Central memory CD8-positive, alpha-beta T cell (primary cell): ENCODE results near the gene KLHL25.

ENCODE experiments used
- ATAC-seq: fragments of 150-1000 bp; cut with Tn5 transposase; replicated peaks from 2 replicates; pipeline ENCODE4 v1.10.0; 2022; ENCODE audit warnings: mild to moderate bottlenecking, moderate FRiP score, moderate number of reproducible peaks; ENCODE audit not compliant: poor library complexity, severe bottlenecking; ENCODE audit errors: extremely low read depth
- DNase-seq, 2 donors: peaks; one replicate each; pipeline ENCODE4 v3.0.0; 2021; ENCODE audit warnings: low spot score in 2 of 2
- H3K27ac Mint-ChIP-seq: one replicate; pipeline ENCODE4 v1.8.0; 2022; ENCODE audit warnings: low read depth, mild to moderate bottlenecking, moderate library complexity, mixed read lengths
- H3K27me3 Mint-ChIP-seq: one replicate; pipeline ENCODE4 v1.8.0; 2022; ENCODE audit warnings: mixed read lengths
- H3K36me3 Mint-ChIP-seq: one replicate; pipeline ENCODE4 v1.8.0; 2022; ENCODE audit warnings: mild to moderate bottlenecking, moderate library complexity, mixed read lengths; ENCODE audit not compliant: insufficient read depth
- H3K4me1 Mint-ChIP-seq: one replicate; pipeline ENCODE4 v1.8.0; 2022; ENCODE audit warnings: mixed read lengths
- H3K4me3 Mint-ChIP-seq: one replicate; pipeline ENCODE4 v1.8.0; 2022; ENCODE audit warnings: mild to moderate bottlenecking, moderate library complexity, mixed read lengths
- H3K9me3 Mint-ChIP-seq: one replicate; pipeline ENCODE4 v1.8.0; 2022; ENCODE audit warnings: mixed read lengths

The KLHL25 gene

GRCh38 chr15:85780225-85780985 is 14.3 kb downstream of the KLHL25 start:
- Mint-ChIP-seq H3K9me3 (no peaks in the 10 kb centered on the region), H3K4me3 (no peak overlapping the region), H3K27me3 (no peaks in the 10 kb centered on the region), H3K4me1 (peaks cover 31% of the 10 kb centered on the region), H3K36me3 (peaks cover 5% of the 10 kb centered on the region), H3K27ac (no peak overlapping the region)
- no peak for ATAC-seq
- no peak for DNase-seq

GRCh38 chr15:85779249-85779648 is 15.5 kb downstream of the KLHL25 start:
- Mint-ChIP-seq H3K4me3 (no peak overlapping the region), H3K36me3 (peaks cover 4% of the 10 kb centered on the region), H3K27ac (no peak overlapping the region), H3K9me3 (no peaks in the 10 kb centered on the region), H3K4me1 (peaks cover 25% of the 10 kb centered on the region), H3K27me3 (no peaks in the 10 kb centered on the region)
- DNase-seq (no peak), ATAC-seq (no peak)

GRCh38 chr15:85778107-85778776 is 16.5 kb downstream of the KLHL25 start:
- Mint-ChIP-seq H3K27me3 (no peaks in the 10 kb centered on the region), H3K4me1 (peaks cover 23% of the 10 kb centered on the region), H3K9me3 (no peaks in the 10 kb centered on the region), H3K36me3 (peaks cover 4% of the 10 kb centered on the region), H3K4me3 (no peak overlapping the region), H3K27ac (no peak overlapping the region)
- no peak for ATAC-seq
- DNase-seq = no peak

GRCh38 chr15:85777250-85778106 is 17.2 kb downstream of the KLHL25 start:
- Mint-ChIP-seq H3K27me3 (no peaks in the 10 kb centered on the region), H3K9me3 (no peaks in the 10 kb centered on the region), H3K4me3 (no peak overlapping the region), H3K36me3 (peaks cover 4% of the 10 kb centered on the region), H3K27ac (peak overlapping the region; percentile 33), H3K4me1 (peaks cover 28% of the 10 kb centered on the region)
- ATAC-seq (no peak), DNase-seq (no peak)

- no peaks in the 10 kb centered on the region for H3K9me3 Mint-ChIP-seq
- H3K4me3 Mint-ChIP-seq = no peak overlapping the region
- ATAC-seq = no peak
- no peak overlapping the region for H3K27ac Mint-ChIP-seq
- H3K36me3 Mint-ChIP-seq = peaks cover 7% of the 10 kb centered on the region
- H3K27me3 Mint-ChIP-seq = no peaks in the 10 kb centered on the region
- no peak for DNase-seq
- peaks cover 20% of the 10 kb centered on the region for H3K4me1 Mint-ChIP-seq
These were observed 20.8 kb downstream of the KLHL25 start for GRCh38 chr15:85773970-85774369.

- no peak overlapping the region for H3K4me3 Mint-ChIP-seq
- ATAC-seq (no peak), DNase-seq (no peak)
- H3K27ac Mint-ChIP-seq = peak overlapping the region; percentile 35
- peaks cover 18% of the 10 kb centered on the region for H3K4me1 Mint-ChIP-seq
- H3K27me3 Mint-ChIP-seq = no peaks in the 10 kb centered on the region
- peaks cover 7% of the 10 kb centered on the region for H3K36me3 Mint-ChIP-seq
- H3K9me3 Mint-ChIP-seq = no peaks in the 10 kb centered on the region
These were observed 21.5 kb downstream of the KLHL25 start for GRCh38 chr15:85773249-85773648.

GRCh38 chr15:85772668-85773067 is 22.1 kb downstream of the KLHL25 start:
- Mint-ChIP-seq H3K4me3 (no peak overlapping the region), H3K27me3 (no peaks in the 10 kb centered on the region), H3K4me1 (peaks cover 18% of the 10 kb centered on the region), H3K27ac (no peak overlapping the region), H3K36me3 (peaks cover 7% of the 10 kb centered on the region), H3K9me3 (no peaks in the 10 kb centered on the region)
- no peak for ATAC-seq
- no peak for DNase-seq

GRCh38 chr15:85771781-85772445 is 22.8 kb downstream of the KLHL25 start:
- ATAC-seq (no peak), DNase-seq (no peak)
- Mint-ChIP-seq H3K9me3 (no peaks in the 10 kb centered on the region), H3K27ac (no peak overlapping the region), H3K4me3 (no peak overlapping the region), H3K36me3 (peaks cover 9% of the 10 kb centered on the region), H3K4me1 (peaks cover 11% of the 10 kb centered on the region), H3K27me3 (no peaks in the 10 kb centered on the region)

GRCh38 chr15:85771271-85771670 is 23.5 kb downstream of the KLHL25 start:
- ATAC-seq (no peak), DNase-seq (no peak)
- Mint-ChIP-seq H3K36me3 (peaks cover 13% of the 10 kb centered on the region), H3K27me3 (no peaks in the 10 kb centered on the region), H3K9me3 (no peaks in the 10 kb centered on the region), H3K4me1 (peaks cover 16% of the 10 kb centered on the region), H3K4me3 (no peak overlapping the region), H3K27ac (no peak overlapping the region)

- no peak overlapping the region for H3K27ac Mint-ChIP-seq
- no peaks in the 10 kb centered on the region for H3K9me3 Mint-ChIP-seq
- H3K36me3 Mint-ChIP-seq = peaks cover 13% of the 10 kb centered on the region
- no peak overlapping the region for H3K4me3 Mint-ChIP-seq
- ATAC-seq (no peak), DNase-seq (no peak)
- peaks cover 16% of the 10 kb centered on the region for H3K4me1 Mint-ChIP-seq
- no peaks in the 10 kb centered on the region for H3K27me3 Mint-ChIP-seq
These were observed 24.4 kb downstream of the KLHL25 start for GRCh38 chr15:85770096-85771041.

- H3K9me3 Mint-ChIP-seq = no peaks in the 10 kb centered on the region
- DNase-seq (no peak), ATAC-seq (no peak)
- peaks cover 14% of the 10 kb centered on the region for H3K4me1 Mint-ChIP-seq
- no peak overlapping the region for H3K27ac Mint-ChIP-seq
- H3K4me3 Mint-ChIP-seq = no peak overlapping the region
- no peaks in the 10 kb centered on the region for H3K27me3 Mint-ChIP-seq
- H3K36me3 Mint-ChIP-seq = peaks cover 15% of the 10 kb centered on the region
These were observed 25.4 kb downstream of the KLHL25 start for GRCh38 chr15:85769182-85769900.
